Epithelial cell of umbilical artery (primary cell): ENCODE data around the gene PRSS1. TPM values are rescaled to one million over a fixed set of nuclear protein-coding genes. Genes with fewer than 3 reads are reported as not detected.

Experiments used
- total RNA-seq: library from RNA; depleted of rRNA; stranded (reverse); fragments of >200 nt; gene quantifications from 2 replicates; pipeline ENCODE4 v1.2.3, GENCODE V29; 2014

The PRSS1 gene
- total RNA-seq: not detected in 2 replicates

GRCh38 chr7:142749218-142749993, at the start of gene PRSS1:
Gene PRSS1, plus strand, starts transcription at chr7:142749472. Its CDS starts 13 bp downstream, at chr7:142749485.

DNA sequence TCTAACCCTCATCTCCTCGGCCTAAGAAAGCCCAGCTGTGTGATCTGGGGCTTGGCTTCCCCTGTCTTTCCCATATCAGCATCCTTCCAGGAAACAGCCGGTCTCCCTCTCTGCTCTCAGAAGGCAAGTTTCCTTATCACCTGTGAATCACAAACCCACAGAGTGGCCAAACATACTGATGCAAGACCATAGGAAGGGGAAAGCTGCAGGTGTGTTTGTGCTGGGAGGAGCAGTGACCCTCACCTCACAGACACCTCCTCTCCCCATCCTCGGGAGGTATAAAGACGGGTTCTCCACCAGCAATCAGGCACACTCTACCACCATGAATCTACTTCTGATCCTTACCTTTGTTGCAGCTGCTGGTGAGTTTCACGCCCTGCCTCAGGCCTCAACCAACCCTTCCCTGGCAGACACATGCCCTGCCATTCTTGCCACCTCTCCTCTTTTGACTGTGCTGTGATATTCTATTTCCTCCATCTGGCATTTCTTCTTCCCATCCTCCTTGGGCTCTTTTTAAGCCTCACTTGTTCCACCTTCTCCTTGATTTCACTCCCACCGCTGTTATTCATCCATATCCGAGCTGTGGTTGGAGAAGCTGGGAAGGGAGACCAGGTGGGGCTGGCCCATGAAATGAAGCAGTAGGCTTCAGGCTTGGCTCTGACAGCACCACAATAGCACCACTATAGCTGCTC, 21.5 kb downstream of the PRSS1 start, which contains the start of gene PRSS2:
PRSS2 (plus strand) TSS at position 310 of the 692 bp plus-strand sequence; CDS start at position 323, 13 bp downstream.

Other genes starting within 250 kb of the PRSS1 start
- 0.76 TPM in 1 of 2 replicates, not detected in the other for gene PRSS2, start 21.5 kb downstream of the PRSS1 start, total RNA-seq
- under 0.01 TPM in 1 of 2 replicates, not detected in the other for gene EPHB6, start 105.6 kb downstream of the PRSS1 start, total RNA-seq
- not detected in 2 replicates for gene TRPV6, start 136.3 kb downstream of the PRSS1 start, total RNA-seq
- not detected in 2 replicates for gene TRPV5, start 184.3 kb downstream of the PRSS1 start, total RNA-seq
- gene LLCFC1, start 190.0 kb downstream of the PRSS1 start, total RNA-seq: not detected in 2 replicates
- not detected in 2 replicates for gene KEL, start 212.9 kb downstream of the PRSS1 start, total RNA-seq